Subcutaneous adipose tissue (tissue), 4 donors: ENCODE measurements around the gene PEDS1. TPM values are rescaled to one million over a fixed set of nuclear protein-coding genes. Genes with fewer than 3 reads are reported as not detected.

ENCODE experiments used
- CTCF ChIP-seq: fragments of 450-650 bp; IDR thresholded peaks from one replicate; pipeline ENCODE4 v1.5.1; 2016; ENCODE audit warnings: low read depth, mild to moderate bottlenecking, control low read depth, antibody characterized with exemption, moderate library complexity
- total RNA-seq, 4 donors: library from RNA; depleted of rRNA; stranded (reverse); fragments of >200 nt; gene quantifications; one replicate each; pipeline ENCODE4 v1.1.0, GENCODE V29; 2016

The PEDS1 gene
- total RNA-seq, 4 donors from 2014 or later: 20.4 to 34.9 (median 24.1) TPM

DNA sequence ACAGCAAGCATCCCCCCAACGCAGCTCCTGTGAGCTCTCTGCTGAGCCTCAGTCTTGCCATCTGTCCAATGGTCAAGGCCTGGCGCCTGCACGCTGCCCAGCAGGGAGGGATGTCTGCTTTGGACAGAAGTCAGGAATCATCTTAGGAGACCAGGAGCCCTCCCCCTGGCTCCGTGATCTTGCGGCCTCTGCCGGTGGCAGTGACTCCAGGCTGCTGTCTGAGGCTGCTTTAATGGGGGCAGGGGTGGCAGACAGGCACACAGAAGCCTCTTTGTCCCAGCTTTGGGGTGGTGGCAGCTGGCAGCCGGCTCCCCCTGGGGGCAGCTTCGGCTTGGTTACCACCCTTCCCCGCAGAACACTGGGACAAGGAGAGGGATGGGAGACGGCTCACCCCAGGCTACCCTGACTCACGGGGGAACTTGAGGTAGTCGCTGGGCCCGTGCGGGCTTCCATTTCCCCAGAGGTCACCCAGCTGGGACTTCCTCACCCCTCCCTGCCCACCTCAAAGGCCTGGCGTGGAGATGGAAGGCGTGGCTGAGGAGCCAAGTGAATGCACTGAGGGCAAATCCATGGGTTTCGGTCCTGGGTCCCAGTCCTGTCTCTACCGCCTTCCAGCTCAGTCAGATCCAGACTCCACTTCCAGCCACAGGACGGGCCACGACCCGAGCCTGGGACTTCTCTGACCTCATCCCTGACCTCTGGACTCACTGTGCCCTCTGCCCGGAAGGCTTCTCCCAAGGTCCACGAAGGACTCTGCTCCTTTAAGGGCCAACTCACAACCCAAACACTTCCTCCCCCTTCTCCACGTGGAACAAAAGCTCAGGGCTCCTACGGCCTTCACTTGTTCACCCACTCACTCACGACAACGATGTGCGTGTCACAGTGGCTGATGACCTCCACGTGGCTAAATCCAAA, 14.8 kb downstream of the PEDS1 start:
- no peak for TF ChIP-seq CTCF

GRCh38 chr20:50138120-50138478, 15.4 kb downstream of the PEDS1 start:
- no peak for TF ChIP-seq CTCF

DNA sequence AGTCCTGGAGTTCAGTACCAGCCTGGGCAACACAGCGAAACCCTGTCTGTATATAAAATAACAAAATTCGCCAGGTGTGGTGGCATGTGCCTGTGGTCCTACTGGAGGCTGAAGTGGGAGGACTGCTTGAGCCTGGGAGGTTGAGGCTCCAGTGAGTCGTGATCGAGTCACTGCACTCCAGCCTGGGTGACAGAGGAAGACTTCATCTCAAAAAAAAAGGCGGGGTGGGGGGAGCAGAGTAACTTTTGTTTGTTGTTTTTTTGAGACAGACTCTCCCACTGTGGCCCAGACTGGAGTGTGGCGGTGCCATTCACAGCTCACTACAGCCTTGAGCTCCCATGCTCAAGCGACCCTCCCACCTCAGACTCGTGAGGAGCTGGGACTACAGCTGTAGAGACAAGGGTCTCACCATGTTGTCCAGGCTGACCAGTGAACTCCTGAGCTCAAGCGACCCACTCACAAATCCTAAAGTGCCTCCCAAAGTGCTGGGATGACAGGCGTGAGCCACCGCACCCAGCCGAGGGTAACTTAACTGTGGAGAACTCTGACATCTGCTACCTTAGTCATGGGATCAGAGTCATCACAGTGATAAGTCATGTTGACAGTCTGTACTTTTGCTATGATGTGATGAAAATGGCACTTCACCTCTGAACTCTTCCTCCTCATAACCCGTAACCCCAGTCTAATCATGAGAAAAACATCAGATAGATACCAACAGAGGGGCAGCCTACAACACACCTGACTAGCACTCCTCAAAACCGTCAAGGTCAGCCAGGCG, 16.5 kb downstream of the PEDS1 start:
- no peak for TF ChIP-seq CTCF

DNA sequence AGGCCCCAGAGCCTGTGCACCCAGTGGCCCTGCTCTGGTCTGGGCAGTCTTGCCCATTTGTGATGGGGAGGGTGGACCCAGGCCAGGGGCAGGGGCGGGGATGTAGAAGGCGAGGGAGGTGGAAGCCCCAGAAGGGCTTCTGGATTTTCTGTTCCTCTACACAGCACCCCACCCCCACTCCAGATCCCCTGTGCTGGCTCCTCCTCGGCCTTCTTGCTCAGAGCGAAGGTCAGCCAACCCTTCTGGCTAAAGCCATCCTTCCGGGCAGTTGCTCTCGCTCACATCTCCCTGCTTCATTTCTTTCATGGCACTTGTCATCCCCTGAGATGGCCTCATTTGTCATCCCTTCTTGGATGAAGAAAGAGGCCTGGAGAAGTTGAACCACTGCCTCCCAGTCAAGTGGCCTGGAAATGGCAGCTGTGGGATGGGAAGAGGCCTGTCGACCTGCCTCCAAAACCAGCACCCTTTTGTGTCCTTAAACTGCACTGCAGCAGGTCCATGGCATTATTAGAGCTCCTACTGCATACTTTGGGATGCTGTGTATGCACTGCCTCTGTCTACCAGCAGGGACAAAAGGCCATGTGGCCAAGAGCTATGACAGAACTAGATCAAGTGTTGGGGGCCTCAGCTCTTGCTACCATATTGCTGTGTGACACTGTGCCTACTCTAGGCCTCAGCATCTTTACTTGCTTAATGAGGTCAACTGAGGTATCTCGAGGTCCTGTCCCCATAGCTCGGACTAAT, 19.9 kb downstream of the PEDS1 start:
- TF ChIP-seq CTCF: no peak

- no peak for TF ChIP-seq CTCF
Measured at GRCh38 chr20:50133041-50133440, 20.5 kb downstream of the PEDS1 start.

GRCh38 chr20:50130995-50131394, 22.5 kb downstream of the PEDS1 start:
- no peak for TF ChIP-seq CTCF

GRCh38 chr20:50130356-50130723, 23.2 kb downstream of the PEDS1 start:
- no peak for TF ChIP-seq CTCF
